ENCODE measurements around the gene IKBKE. TPM values are rescaled to one million over a fixed set of nuclear protein-coding genes. Genes with fewer than 3 reads are reported as not detected.

IKBKE gene
- total RNA-seq, 1 experiment from 2014 or later = 5.1 TPM

DNA sequence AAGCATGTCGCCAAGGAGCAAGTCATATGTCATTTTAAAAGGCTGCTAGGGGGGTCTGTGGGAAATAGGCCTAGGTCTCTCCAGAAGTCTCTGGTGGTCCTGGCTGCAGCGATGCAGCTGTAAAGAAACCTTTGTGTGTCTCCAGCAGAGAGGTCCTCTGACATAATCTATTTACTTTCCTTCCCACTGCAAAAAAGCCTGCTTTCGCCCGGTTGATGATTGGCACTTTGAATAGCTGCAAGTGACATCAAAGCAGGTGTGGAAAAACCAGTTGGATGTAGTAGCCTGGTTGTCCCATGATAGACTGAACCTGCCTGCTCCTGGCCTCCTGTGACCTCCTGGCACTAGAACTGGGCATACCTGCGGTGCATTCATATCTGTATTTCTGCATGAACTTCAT lies 50.9 kb downstream of the IKBKE start (continued):
- TF ChIP-seq, protein P1, sequence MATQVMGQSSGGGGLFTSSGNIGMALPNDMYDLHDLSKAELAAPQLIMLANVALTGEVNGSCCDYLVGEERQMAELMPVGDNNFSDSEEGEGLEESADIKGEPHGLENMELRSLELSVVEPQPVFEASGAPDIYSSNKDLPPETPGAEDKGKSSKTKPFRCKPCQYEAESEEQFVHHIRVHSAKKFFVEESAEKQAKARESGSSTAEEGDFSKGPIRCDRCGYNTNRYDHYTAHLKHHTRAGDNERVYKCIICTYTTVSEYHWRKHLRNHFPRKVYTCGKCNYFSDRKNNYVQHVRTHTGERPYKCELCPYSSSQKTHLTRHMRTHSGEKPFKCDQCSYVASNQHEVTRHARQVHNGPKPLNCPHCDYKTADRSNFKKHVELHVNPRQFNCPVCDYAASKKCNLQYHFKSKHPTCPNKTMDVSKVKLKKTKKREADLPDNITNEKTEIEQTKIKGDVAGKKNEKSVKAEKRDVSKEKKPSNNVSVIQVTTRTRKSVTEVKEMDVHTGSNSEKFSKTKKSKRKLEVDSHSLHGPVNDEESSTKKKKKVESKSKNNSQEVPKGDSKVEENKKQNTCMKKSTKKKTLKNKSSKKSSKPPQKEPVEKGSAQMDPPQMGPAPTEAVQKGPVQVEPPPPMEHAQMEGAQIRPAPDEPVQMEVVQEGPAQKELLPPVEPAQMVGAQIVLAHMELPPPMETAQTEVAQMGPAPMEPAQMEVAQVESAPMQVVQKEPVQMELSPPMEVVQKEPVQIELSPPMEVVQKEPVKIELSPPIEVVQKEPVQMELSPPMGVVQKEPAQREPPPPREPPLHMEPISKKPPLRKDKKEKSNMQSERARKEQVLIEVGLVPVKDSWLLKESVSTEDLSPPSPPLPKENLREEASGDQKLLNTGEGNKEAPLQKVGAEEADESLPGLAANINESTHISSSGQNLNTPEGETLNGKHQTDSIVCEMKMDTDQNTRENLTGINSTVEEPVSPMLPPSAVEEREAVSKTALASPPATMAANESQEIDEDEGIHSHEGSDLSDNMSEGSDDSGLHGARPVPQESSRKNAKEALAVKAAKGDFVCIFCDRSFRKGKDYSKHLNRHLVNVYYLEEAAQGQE (IDR thresholded peaks at IDR 0.05; ENCODE audit: low read depth) = no peak

DNA sequence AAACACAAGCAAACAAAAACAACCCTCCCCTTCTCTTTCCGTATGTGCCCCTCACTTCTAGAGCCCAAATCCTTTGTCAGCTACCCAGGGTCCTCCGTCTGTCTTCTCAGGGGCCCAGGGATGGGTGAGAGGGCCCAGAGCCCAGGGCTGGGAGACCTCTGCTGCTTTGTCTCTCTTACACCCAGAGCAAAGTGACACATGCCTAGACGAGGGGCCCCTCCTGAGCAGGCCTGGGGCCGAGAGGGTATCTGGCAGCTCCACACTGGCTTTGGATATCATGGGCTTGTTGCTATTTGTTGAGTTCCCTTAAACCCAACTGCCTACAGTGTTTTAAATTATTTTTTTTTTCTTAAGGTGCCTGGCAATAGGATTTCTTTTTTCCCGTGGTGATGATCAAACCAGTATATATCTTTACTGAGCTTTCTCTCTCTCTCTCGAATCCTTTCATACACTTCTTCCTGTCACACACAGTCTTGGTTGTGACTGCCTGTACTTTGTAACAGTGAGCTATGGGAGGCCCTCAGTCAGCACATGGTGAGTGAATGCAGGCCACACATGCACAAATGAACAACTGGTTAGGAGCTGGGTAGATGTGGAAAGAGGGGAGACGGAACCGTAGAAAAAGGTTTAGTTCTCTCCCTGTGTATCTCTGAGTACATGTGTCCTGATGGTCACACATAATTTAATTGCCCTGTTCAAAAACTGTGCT lies 51.6 kb downstream of the IKBKE start:
- H3K4me3 ChIP-seq (replicated peaks in 1 of 2; ENCODE audit: low read depth in 1 of 2, low read length in 2 of 2) = no peak overlapping the region
- H3K36me3 ChIP-seq (ENCODE audit: control insufficient read depth in 1 of 2, insufficient read depth in 2 of 2, low read length in 2 of 2) = no peaks in the 10 kb centered on the region
- no peak for TF ChIP-seq ELF1 (IDR thresholded peaks at IDR 0.05; ENCODE audit: borderline replicate concordance, low read depth)
- TF ChIP-seq, protein P1 (IDR thresholded peaks at IDR 0.05; ENCODE audit: low read depth) = no peak
- no peak for TF ChIP-seq SP1 (IDR thresholded peaks at IDR 0.05; ENCODE audit: low read depth)
- TF ChIP-seq JUND (IDR thresholded peaks at IDR 0.05) = no peak
- TF ChIP-seq, protein P2, sequence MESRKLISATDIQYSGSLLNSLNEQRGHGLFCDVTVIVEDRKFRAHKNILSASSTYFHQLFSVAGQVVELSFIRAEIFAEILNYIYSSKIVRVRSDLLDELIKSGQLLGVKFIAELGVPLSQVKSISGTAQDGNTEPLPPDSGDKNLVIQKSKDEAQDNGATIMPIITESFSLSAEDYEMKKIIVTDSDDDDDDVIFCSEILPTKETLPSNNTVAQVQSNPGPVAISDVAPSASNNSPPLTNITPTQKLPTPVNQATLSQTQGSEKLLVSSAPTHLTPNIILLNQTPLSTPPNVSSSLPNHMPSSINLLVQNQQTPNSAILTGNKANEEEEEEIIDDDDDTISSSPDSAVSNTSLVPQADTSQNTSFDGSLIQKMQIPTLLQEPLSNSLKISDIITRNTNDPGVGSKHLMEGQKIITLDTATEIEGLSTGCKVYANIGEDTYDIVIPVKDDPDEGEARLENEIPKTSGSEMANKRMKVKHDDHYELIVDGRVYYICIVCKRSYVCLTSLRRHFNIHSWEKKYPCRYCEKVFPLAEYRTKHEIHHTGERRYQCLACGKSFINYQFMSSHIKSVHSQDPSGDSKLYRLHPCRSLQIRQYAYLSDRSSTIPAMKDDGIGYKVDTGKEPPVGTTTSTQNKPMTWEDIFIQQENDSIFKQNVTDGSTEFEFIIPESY (IDR thresholded peaks at IDR 0.05; ENCODE audit: extremely low read depth, insufficient replicate concordance, low read length) = no peak
- H3K4me1 ChIP-seq (ENCODE audit: control insufficient read depth in 1 of 2, insufficient read depth in 2 of 2, low read length in 2 of 2) = peaks cover 9 to 11% of the 10 kb centered on the region in 2 experiments; a peak in 3 of 4 replicates
- H2AFZ ChIP-seq (ENCODE audit: low read depth, low read length, poor library complexity, severe bottlenecking) = no peak overlapping the region
- ChIA-PET CTCF (interaction anchor here (1.2 to 1.4 kb wide), 2 partner anchors 18 to 90 kb away, joined by 3 read pairs; partner anchors contain the start of gene EIF2D), POLR2A (no interaction called here), RAD21 (ENCODE audit: low non-redundant PET in 1 of 2, low total read pairs in 2 of 2, uncharacterized antibody in 2 of 2, unreplicated experiment in 2 of 2) (no interaction called here)
- no peak overlapping the region for H3K9ac ChIP-seq (ENCODE audit: low read length)
- H3K27me3 ChIP-seq (ENCODE audit: insufficient read depth, low read length) = no peaks in the 10 kb centered on the region
- H3K27ac ChIP-seq (ENCODE audit: low read depth, low read length) = no peak overlapping the region
- no peak for DNase-seq (ENCODE audit: low read depth, low spot score)
- no peaks in the 10 kb centered on the region for H4K20me1 ChIP-seq (ENCODE audit: insufficient read depth)
- no peaks in the 10 kb centered on the region for H3K9me2 ChIP-seq (ENCODE audit: insufficient read depth)
- H3K9me3 ChIP-seq (ENCODE audit: control insufficient read depth in 1 of 2, insufficient read depth in 1 of 2, low read depth in 1 of 2, low read length in 2 of 2) = no peaks in the 10 kb centered on the region
- ATAC-seq = no peak
- no peak overlapping the region for H3K4me2 ChIP-seq (ENCODE audit: low read length)
- no TSS peak for BruUV-seq (replicated peaks)
- H3K79me2 ChIP-seq (ENCODE audit: insufficient read depth, low read length) = no peaks in the 10 kb centered on the region
- intact Hi-C loops (cut with micrococcal nuclease) = no loop called here
